ENCODE measurements around the gene PKHD1.

DNA sequence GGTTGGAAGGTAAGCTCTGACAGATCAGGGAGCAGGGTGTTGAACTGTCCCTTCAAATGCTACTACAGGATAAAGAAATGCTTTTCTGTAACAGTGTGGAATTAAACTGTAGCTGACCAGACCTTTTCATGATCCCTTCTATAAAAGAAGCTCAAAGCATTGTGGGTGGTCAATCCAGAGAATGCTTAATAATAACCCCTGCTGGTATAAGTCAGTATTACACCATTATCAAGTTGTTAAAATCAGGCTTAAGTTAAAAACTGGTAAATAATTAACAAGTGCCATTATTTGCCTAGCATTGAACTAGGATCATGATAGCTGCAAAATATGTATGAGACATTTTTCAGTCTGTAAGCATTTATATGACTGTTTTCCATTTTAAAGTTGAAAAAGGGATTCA lies 468.9 kb downstream of the PKHD1 start:
- TF ChIP-seq RAD21 (IDR thresholded peaks at IDR 0.05; ENCODE audit: low read depth) (no peak), FOXM1 (IDR thresholded peaks at IDR 0.05; ENCODE audit: borderline replicate concordance, low read depth) (no peak), EP300 (IDR thresholded peaks at IDR 0.05; ENCODE audit: borderline replicate concordance) (no peak), TAF1 (IDR thresholded peaks at IDR 0.05; ENCODE audit: low read depth) (no peak), TEAD4 (IDR thresholded peaks at IDR 0.05) (no peak)
- TF ChIP-seq, protein P1, sequence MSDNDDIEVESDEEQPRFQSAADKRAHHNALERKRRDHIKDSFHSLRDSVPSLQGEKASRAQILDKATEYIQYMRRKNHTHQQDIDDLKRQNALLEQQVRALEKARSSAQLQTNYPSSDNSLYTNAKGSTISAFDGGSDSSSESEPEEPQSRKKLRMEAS (IDR thresholded peaks at IDR 0.05) = no peak

All from Ishikawa (cell line).